Lower lobe of right lung (tissue), 2 donors: ENCODE measurements around the gene CREB3L2. TPM values are rescaled to one million over a fixed set of nuclear protein-coding genes. Genes with fewer than 3 reads are reported as not detected.

Experiments used
- ATAC-seq, 2 donors: fragments of 200-7000 bp; cut with Tn5 transposase; one replicate each; pipeline ENCODE4 v1.9.1; 2020 to 2022; ENCODE audit warnings: mild to moderate bottlenecking in 2 of 2, moderate library complexity in 2 of 2
- DNase-seq: peaks from one replicate; pipeline ENCODE4 v3.0.0-alpha.2; 2020
- H3K27ac ChIP-seq: fragments of 200-600 bp; one replicate; pipeline ENCODE4 v1.8.0; 2022
- H3K27me3 ChIP-seq: fragments of 200-600 bp; one replicate; pipeline ENCODE4 v1.8.0; 2022; ENCODE audit warnings: low read depth
- H3K36me3 ChIP-seq: fragments of 200-600 bp; one replicate; pipeline ENCODE4 v1.8.0; 2022; ENCODE audit warnings: mild to moderate bottlenecking
- H3K4me1 ChIP-seq: fragments of 200-600 bp; one replicate; pipeline ENCODE4 v1.8.0; 2022
- H3K4me3 ChIP-seq: fragments of 200-600 bp; one replicate; pipeline ENCODE4 v1.8.0; 2022; ENCODE audit warnings: mild to moderate bottlenecking
- H3K9me3 ChIP-seq: fragments of 200-600 bp; one replicate; pipeline ENCODE4 v1.8.0; 2022
- CTCF ChIP-seq: fragments of 200-600 bp; IDR thresholded peaks from one replicate; pipeline ENCODE4 v1.8.0; 2022; ENCODE audit warnings: antibody characterized with exemption, mild to moderate bottlenecking
- intact Hi-C: fragments of 100-400 bp; cut with DNase I; formaldehyde crosslinking; loops from one replicate; pipeline ENCODE4 v1.11.0; 2022
- total RNA-seq: library from RNA; stranded (reverse); fragmentation: NEBNext Ultra II Directional; extraction: Animal tissue kit (Norgen Biotek cat#: 25700); gene quantifications from one replicate; pipeline ENCODE4 v1.2.1, GENCODE V29; 2021
- donor health status: DM: no; HTN: yes; CAD: no; lungs with severe emphysema.

Gene CREB3L2
- total RNA-seq, 1 donor from 2014 or later, result 48.9 TPM

DNA sequence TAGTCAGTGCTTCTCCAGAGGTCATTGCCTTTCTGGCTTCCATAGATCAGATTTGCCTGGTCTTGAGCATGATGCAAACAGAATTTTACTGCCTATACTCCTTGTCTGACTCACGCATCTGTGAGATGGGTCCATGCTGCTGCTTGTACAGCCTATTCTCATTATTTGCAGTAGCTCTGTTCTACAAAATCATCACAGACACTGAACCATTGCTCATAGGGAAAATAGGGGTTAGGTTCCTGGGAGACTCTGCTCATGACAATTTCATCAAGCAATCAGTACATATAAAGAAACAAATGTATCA is 7.4 kb upstream of the CREB3L2 start:
- no peak overlapping the region for H3K4me3 ChIP-seq
- no peaks in the 10 kb centered on the region for H3K36me3 ChIP-seq
- H3K27ac ChIP-seq, result no peak overlapping the region
- no peak for DNase-seq
- ATAC-seq, result no peak
- TF ChIP-seq CTCF, result no peak
- intact Hi-C loops, result loop anchor here (5.0 kb wide), 1 partner anchor 107 kb away; no protein-coding TSS in a partner anchor
- no peaks in the 10 kb centered on the region for H3K9me3 ChIP-seq
- no peaks in the 10 kb centered on the region for H3K27me3 ChIP-seq
- peaks cover 6% of the 10 kb centered on the region for H3K4me1 ChIP-seq

DNA sequence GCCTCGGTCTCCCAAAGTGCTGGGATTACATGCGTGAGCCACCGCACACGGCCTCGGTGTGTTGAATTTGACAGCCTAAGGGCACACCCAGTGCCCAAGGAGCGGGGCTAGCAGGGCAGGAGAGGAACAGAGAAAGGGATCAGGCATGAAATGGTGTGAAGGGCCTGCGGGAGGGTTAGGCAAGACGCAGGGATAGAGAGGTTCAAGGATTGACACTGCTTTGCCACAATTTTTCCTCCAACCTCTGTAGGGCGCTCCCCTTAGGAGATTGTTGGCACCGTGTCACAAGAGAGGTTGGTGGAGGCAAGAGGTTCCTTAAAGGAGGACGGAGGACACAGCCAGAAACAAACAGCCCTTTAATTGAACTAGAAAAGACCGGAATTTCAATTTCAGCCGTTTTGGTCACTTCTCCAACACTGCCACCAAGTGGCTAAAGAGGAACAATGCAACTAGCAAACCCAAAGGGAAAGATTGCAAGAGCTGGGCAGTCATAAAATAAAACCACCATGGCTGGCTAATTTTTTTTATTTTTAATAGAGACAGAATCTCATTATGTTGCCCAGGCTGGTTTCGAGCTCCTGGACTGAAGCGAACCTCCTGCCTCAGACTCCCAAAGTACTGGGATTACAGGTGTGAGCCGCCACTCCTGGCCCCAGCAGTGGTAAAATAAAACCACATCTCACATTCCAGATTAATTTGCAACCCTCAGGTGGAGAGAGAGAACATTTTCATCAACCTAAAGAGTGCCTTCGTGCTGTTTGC is 6.9 kb upstream of the CREB3L2 start:
- Histone ChIP-seq H3K27ac (no peak overlapping the region), H3K9me3 (no peaks in the 10 kb centered on the region), H3K27me3 (no peaks in the 10 kb centered on the region), H3K36me3 (no peaks in the 10 kb centered on the region), H3K4me1 (peaks cover 6% of the 10 kb centered on the region), H3K4me3 (no peak overlapping the region)
- ATAC-seq (peak; percentile 78 to 79), DNase-seq (no peak)
- peak; percentile 92 for TF ChIP-seq CTCF
- intact Hi-C loops, result loop anchor here (5.0 kb wide), 1 partner anchor 106 kb away; no protein-coding TSS in a partner anchor

- Histone ChIP-seq H3K4me1 (peaks cover 6% of the 10 kb centered on the region), H3K27ac (no peak overlapping the region), H3K4me3 (no peak overlapping the region), H3K9me3 (no peaks in the 10 kb centered on the region), H3K36me3 (no peaks in the 10 kb centered on the region), H3K27me3 (no peaks in the 10 kb centered on the region)
- peak in 1 of 2 donors; percentile 46 for ATAC-seq
- TF ChIP-seq CTCF, result no peak
- no peak for DNase-seq
- intact Hi-C loops, result loop anchor here (5.0 kb wide), 1 partner anchor 106 kb away; no protein-coding TSS in a partner anchor
Measured at GRCh38 chr7:138008019-138008587, 6.2 kb upstream of the CREB3L2 start.

DNA sequence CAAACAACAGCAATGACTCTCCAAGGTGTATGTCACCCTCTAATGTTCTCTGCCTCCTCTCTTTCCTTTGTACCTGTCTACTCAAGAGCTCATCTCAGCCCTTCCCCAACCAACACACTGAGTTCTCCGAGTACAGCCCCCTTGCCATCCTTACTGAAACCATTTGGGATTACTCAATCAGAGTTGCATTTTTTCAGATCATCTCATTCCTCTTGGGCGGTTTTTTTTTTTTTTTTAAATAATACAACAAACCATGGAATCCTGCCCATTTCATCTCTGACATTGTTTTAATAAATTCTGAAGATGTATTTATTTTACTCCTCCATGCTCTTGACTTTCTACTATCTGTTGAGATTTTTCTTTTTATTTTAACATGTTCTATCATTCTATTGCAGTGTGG is 4.2 kb upstream of the CREB3L2 start:
- TF ChIP-seq CTCF, result no peak
- H3K4me1 ChIP-seq, result peaks cover 6% of the 10 kb centered on the region
- DNase-seq (no peak), ATAC-seq (no peak)
- no peaks in the 10 kb centered on the region for H3K27me3 ChIP-seq
- no peak overlapping the region for H3K27ac ChIP-seq
- H3K4me3 ChIP-seq, result no peak overlapping the region
- intact Hi-C loops, result loop anchor here (5.0 kb wide), 1 partner anchor 104 kb away; no protein-coding TSS in a partner anchor
- H3K9me3 ChIP-seq, result no peaks in the 10 kb centered on the region
- no peaks in the 10 kb centered on the region for H3K36me3 ChIP-seq

DNA sequence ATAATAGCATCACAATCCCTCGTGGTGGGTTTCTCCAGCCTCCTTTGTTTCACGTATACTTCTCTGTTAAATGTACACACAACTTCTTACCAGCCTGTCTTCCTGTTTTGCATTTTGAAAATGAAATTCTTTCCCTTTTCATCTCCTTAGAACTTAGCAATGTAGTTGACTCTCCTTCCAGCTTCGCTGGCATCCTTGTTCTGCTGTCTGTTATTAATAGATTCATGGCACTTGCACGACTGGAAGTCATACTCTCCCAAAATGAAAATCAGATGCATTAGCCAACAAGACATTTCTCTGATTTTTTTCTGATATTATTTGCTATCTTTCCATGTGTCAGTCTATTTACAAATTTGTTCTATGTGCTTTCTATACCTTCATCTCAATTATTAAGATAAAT is 3.0 kb upstream of the CREB3L2 start:
- TF ChIP-seq CTCF, result no peak
- no peak overlapping the region for H3K27ac ChIP-seq
- peaks cover 14% of the 10 kb centered on the region for H3K4me1 ChIP-seq
- DNase-seq, result no peak
- H3K36me3 ChIP-seq, result no peaks in the 10 kb centered on the region
- H3K9me3 ChIP-seq, result no peaks in the 10 kb centered on the region
- H3K4me3 ChIP-seq, result no peak overlapping the region
- H3K27me3 ChIP-seq, result no peaks in the 10 kb centered on the region
- intact Hi-C loops, result loop anchor here (5.0 kb wide), 1 partner anchor 103 kb away; no protein-coding TSS in a partner anchor
- no peak for ATAC-seq
